GM23248 (cell line): ENCODE measurements around the gene SFT2D3. TPM values are rescaled to one million over a fixed set of nuclear protein-coding genes. Genes with fewer than 3 reads are reported as not detected.
A peak's percentile ranks its signal among the peaks of the same experiment; 100 is the strongest.

Source experiments
- DNase-seq: peaks from one replicate; pipeline ENCODE4 v3.0.0-alpha.2; 2015
- H2AFZ ChIP-seq: fragments of 200-600 bp; sonication (generic); 2 replicates; pipeline ENCODE4 v1.6.1; 2016; ENCODE audit warnings: antibody characterized with exemption
- H3F3A ChIP-seq: fragments of 200-600 bp; sonication (generic); 2 replicates; pipeline ENCODE4 v1.6.1; 2016; ENCODE audit warnings: mild to moderate bottlenecking, antibody characterized with exemption, mixed run types; ENCODE audit not compliant: insufficient read depth
- H3K27ac ChIP-seq: fragments of 200-600 bp; sonication (generic); 2 replicates; pipeline ENCODE4 v1.5.1; 2016; ENCODE audit warnings: mild to moderate bottlenecking
- H3K27me3 ChIP-seq: fragments of 200-600 bp; sonication (generic); replicated peaks from 2 replicates; pipeline ENCODE4 v1.6.1; 2016; ENCODE audit warnings: mild to moderate bottlenecking; ENCODE audit not compliant: insufficient read depth
- H3K36me3 ChIP-seq: fragments of 200-600 bp; sonication (generic); 2 replicates; pipeline ENCODE4 v1.6.1; 2016; ENCODE audit warnings: low read depth, mild to moderate bottlenecking
- H3K4me1 ChIP-seq: fragments of 200-600 bp; sonication (generic); 2 replicates; pipeline ENCODE4 v1.6.1; 2016; ENCODE audit warnings: mild to moderate bottlenecking; ENCODE audit not compliant: insufficient read depth
- H3K4me2 ChIP-seq: fragments of 200-600 bp; sonication (generic); one replicate; pipeline ENCODE4 v1.6.1; 2016; ENCODE audit warnings: mild to moderate bottlenecking; ENCODE audit not compliant: unreplicated experiment
- H3K4me3 ChIP-seq: fragments of 200-600 bp; sonication (generic); 2 replicates; pipeline ENCODE4 v1.5.1; 2016; ENCODE audit warnings: mild to moderate bottlenecking
- H3K79me2 ChIP-seq: fragments of 200-600 bp; sonication (generic); 2 replicates; pipeline ENCODE4 v1.6.1; 2016; ENCODE audit warnings: mild to moderate bottlenecking; ENCODE audit not compliant: insufficient read depth
- H3K9ac ChIP-seq: fragments of 200-600 bp; sonication (generic); 2 replicates; pipeline ENCODE4 v1.6.1; 2016; ENCODE audit warnings: mild to moderate bottlenecking
- H3K9me2 ChIP-seq: fragments of 200-600 bp; sonication (generic); 2 replicates; pipeline ENCODE4 v1.6.1; 2016; ENCODE audit warnings: mixed run types, mild to moderate bottlenecking, moderate library complexity; ENCODE audit not compliant: insufficient read depth
- H3K9me3 ChIP-seq: fragments of 200-600 bp; sonication (generic); one replicate; pipeline ENCODE4 v1.6.1; 2017; ENCODE audit warnings: low read depth
- H4K20me1 ChIP-seq: fragments of 200-600 bp; sonication (generic); 2 replicates; pipeline ENCODE4 v1.6.0; 2016; ENCODE audit not compliant: insufficient read depth
- EZH2 ChIP-seq: fragments of 200-600 bp; sonication (generic); IDR thresholded peaks from 2 replicates; pipeline ENCODE4 v1.6.1; 2018; ENCODE audit warnings: antibody characterized with exemption, mild to moderate bottlenecking; ENCODE audit not compliant: insufficient read depth, poor library complexity, severe bottlenecking
- EZH2phosphoT487 ChIP-seq: fragments of 200-600 bp; sonication (generic); IDR thresholded peaks from 2 replicates; pipeline ENCODE4 v1.6.1; 2018; ENCODE audit warnings: antibody characterized with exemption, moderate library complexity, mild to moderate bottlenecking, low read depth; ENCODE audit not compliant: insufficient read depth
- WGBS, 2 experiments: methylation state at CpG; one replicate each; pipeline ENCODE4 v1.1.6; 2015 to 2017; ENCODE audit warnings: low lambda C conversion rate in 2 of 2, low coverage in 1 of 2; ENCODE audit errors: missing lambda C conversion rate in 2 of 2; 5-methylcytosine and 5-hydroxymethylcytosine counted together
- in situ Hi-C: fragments of 300-500 bp; cut with MboI; formaldehyde crosslinking; loops from 2 replicates; pipeline ENCODE4 v1.15.0; 2020
- polyA plus RNA-seq: library from polyadenylated mRNA; unstranded; fragments of >200 nt; fragmentation: Nextera tagmentation; extraction: Ambion mirVana; gene quantifications from 2 replicates; pipeline ENCODE4 v1.2.1, GENCODE V29; 2016
- total RNA-seq: library from RNA; depleted of rRNA; stranded (reverse); fragments of >200 nt; shearing (Covaris generic); gene quantifications from 2 replicates; pipeline ENCODE4 v1.2.3, GENCODE V29; 2014

Gene SFT2D3
- total and polyA plus RNA-seq, 2 experiments from 2014 or later = 9.4 TPM; not detected in 1

DNA sequence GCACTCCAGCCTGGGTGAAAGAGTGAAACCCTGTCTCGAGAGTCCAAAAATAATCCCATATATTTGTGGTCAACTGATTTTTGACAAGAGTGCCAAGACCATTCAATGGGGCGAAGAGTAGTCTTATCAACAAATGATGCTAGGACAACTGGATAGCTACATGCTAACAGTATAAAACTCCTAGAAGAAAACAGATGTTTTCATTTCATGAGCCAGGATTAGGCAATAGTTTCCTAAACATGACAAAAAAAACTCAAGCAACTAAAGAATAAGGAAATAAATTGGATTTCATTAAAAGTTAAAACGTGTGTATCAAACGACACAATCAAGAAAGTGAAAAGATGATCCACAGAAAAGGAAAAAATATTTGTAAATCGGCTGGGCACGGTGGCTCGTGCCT lies 32.2 kb upstream of the SFT2D3 start:
- WGBS, 2 experiments = 32 to 35% methylated on average over 7 of the region's 7 CpGs
- Histone ChIP-seq H3K4me1 (peaks cover 23% of the 10 kb centered on the region), H4K20me1 (no peaks in the 10 kb centered on the region), H3K4me3 (no peak overlapping the region), H3K9me2 (no peaks in the 10 kb centered on the region), H3K36me3 (no peaks in the 10 kb centered on the region), H3K27me3 (no peaks in the 10 kb centered on the region), H3K27ac (no peak overlapping the region), H2AFZ (no peak overlapping the region), H3K9me3 (no peaks in the 10 kb centered on the region), H3K79me2 (peaks cover 41% of the 10 kb centered on the region), H3K4me2 (no peak overlapping the region), H3F3A (peaks cover 16% of the 10 kb centered on the region), H3K9ac (no peak overlapping the region)
- in situ Hi-C loops = no loop called here
- DNase-seq = peak; percentile 58
- TF ChIP-seq EZH2 (no peak), EZH2phosphoT487 (no peak)

DNA sequence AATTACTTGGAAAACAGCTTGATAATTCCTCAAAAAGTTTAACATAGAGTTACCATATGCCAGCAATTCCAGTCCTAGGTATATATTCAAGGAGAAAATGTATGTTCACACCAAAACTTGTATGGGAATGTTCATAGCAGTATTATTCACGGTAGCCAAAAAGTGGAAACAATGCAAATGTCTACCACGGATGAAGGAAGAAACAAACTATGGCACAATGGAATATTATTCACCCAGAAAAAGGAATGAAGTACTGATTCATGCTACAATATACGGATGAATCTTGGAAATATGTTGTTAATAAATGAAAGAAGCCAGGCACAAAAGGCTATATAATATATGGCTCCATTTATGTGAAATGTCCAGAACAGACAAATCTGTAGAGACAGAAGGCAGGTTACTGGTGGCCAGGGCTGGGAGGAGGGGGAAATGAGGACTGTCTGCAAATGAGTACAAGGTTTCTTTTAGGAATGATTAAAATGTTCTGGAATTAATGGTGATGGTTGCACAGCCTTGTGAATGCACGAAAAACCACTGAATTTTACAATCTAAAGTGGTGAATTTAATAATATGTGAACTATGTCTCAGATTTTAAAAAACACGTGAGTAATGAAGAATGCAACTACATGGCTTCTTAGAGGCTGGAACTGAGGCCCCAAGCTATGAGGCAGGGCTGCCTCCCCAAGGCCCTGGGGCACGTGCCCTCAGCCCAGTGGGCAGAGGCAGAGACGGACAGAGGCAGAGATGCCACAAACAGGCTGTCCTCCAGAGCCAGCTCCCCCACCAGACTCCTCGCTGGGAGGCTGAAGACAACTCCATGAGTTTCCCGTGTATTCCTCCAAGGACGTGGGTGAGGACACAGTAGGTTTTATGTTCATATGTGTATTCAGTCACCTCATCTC lies 31.0 kb upstream of the SFT2D3 start:
- Histone ChIP-seq H3K27ac (no peak overlapping the region; the same call in 1 of the 2 replicates), H3K4me1 (peaks cover 25% of the 10 kb centered on the region), H3K36me3 (no peaks in the 10 kb centered on the region), H3K79me2 (peaks cover 35% of the 10 kb centered on the region), H3K4me2 (no peak overlapping the region), H2AFZ (no peak overlapping the region), H3K27me3 (no peaks in the 10 kb centered on the region), H3K4me3 (no peak overlapping the region), H3K9me3 (no peaks in the 10 kb centered on the region), H3K9me2 (no peaks in the 10 kb centered on the region), H3K9ac (no peak overlapping the region), H3F3A (peaks cover 20% of the 10 kb centered on the region), H4K20me1 (no peaks in the 10 kb centered on the region)
- TF ChIP-seq EZH2 (no peak), EZH2phosphoT487 (no peak)
- WGBS, 2 experiments = 64 to 67% methylated on average over 10 of the region's 10 CpGs
- in situ Hi-C loops = no loop called here
- peak; percentile 31 for DNase-seq

GRCh38 chr2:127670957-127671290 lies 30.4 kb upstream of the SFT2D3 start:
- H3F3A ChIP-seq = peaks cover 20% of the 10 kb centered on the region
- no peaks in the 10 kb centered on the region for H3K36me3 ChIP-seq
- in situ Hi-C loops = no loop called here
- WGBS, 2 experiments = 80 to 83% methylated on average over 5 of the region's 5 CpGs
- no peak overlapping the region for H2AFZ ChIP-seq
- no peak overlapping the region for H3K4me3 ChIP-seq
- DNase-seq = no peak
- no peak overlapping the region for H3K9ac ChIP-seq
- H3K9me3 ChIP-seq = no peaks in the 10 kb centered on the region
- H4K20me1 ChIP-seq = no peaks in the 10 kb centered on the region
- no peaks in the 10 kb centered on the region for H3K9me2 ChIP-seq
- H3K27ac ChIP-seq = no peak overlapping the region; the same call in 1 of the 2 replicates
- H3K27me3 ChIP-seq = no peaks in the 10 kb centered on the region
- H3K79me2 ChIP-seq = peaks cover 28% of the 10 kb centered on the region
- H3K4me1 ChIP-seq = peaks cover 27% of the 10 kb centered on the region
- no peak overlapping the region for H3K4me2 ChIP-seq
- no peak for TF ChIP-seq EZH2phosphoT487
- TF ChIP-seq EZH2 = no peak

DNA sequence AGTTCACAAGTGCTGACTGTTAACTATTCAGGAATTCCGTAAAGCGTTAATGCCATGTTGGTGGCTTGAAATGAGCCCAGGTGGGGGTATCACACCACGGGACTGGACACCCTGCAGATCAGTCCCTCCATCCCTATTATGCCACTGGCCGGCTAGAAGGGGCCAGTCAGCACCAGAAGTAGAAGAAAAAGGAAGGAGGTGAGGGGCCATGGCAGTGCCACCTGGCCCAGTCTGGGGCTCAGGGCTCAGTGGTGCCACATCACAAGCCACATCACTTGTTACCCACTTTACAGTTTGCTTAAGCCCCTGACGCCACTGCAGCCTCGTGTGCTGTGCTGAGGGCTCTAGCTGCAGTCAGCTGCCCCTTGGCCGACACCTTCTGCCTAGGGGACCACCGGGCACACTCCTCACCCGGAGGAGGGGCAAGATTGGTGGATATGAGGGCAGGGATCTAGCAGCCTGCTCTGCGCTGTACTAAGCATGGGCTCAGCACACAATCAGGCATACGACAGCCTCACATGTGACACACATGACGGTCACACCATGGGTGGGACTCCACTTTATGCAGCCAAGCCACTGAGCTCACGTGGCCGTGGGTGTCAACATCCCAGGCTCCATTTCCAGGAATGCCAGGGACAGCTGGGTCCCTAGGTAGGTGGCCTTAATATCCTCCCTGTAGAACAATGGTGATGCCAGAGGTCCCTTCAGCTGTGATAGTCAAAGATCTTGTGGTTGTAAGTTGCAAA lies 29.6 kb upstream of the SFT2D3 start:
- Histone ChIP-seq H3K36me3 (no peaks in the 10 kb centered on the region), H3K4me3 (no peak overlapping the region), H3K27me3 (0 out of 2 replicates have a peak, but pooled peaks cover 3% of the 10 kb centered on the region), H3F3A (peaks cover 27% of the 10 kb centered on the region), H3K4me1 (peaks cover 32% of the 10 kb centered on the region), H2AFZ (no peak overlapping the region), H3K9me2 (no peaks in the 10 kb centered on the region), H3K79me2 (peaks cover 21% of the 10 kb centered on the region), H4K20me1 (no peaks in the 10 kb centered on the region), H3K4me2 (peak overlapping the region; percentile 77), H3K27ac (no peak overlapping the region), H3K9ac (no peak overlapping the region), H3K9me3 (no peaks in the 10 kb centered on the region)
- no peak for DNase-seq
- 57 to 59% methylated on average over 14 of the region's 14 CpGs for WGBS, 2 experiments
- in situ Hi-C loops = no loop called here
- no peak for TF ChIP-seq EZH2
- TF ChIP-seq EZH2phosphoT487 = no peak
